DND-41 (cell line): ENCODE data around the gene OXCT1.

Source experiments
- ATAC-seq: fragments of 200-7000 bp; cut with Tn5 transposase; 3 replicates; pipeline ENCODE4 v1.9.1; 2021; ENCODE audit warnings: low read depth; ENCODE audit not compliant: insufficient read depth
- DNase-seq: peaks from one replicate; pipeline ENCODE4 v3.0.0-alpha.2; 2020
- H2AFZ ChIP-seq: 2 replicates; pipeline ENCODE4 v1.6.0; 2012; ENCODE audit warnings: low read depth, low read length
- H3K27ac ChIP-seq: 2 replicates; pipeline ENCODE4 v1.5.1; 2012; ENCODE audit warnings: low read length, inconsistent platforms
- H3K27me3 ChIP-seq: fragments of 200-600 bp; sonication (generic); 2 replicates; pipeline ENCODE4 v1.6.0; 2012; ENCODE audit warnings: low read length, mild to moderate bottlenecking, inconsistent platforms; ENCODE audit not compliant: insufficient read depth, poor library complexity
- H3K36me3 ChIP-seq: 2 replicates; pipeline ENCODE4 v1.5.1; 2012; ENCODE audit warnings: low read length, inconsistent platforms; ENCODE audit not compliant: insufficient read depth
- H3K4me1 ChIP-seq: 2 replicates; pipeline ENCODE4 v1.5.1; 2012; ENCODE audit warnings: mild to moderate bottlenecking, low read length; ENCODE audit not compliant: insufficient read depth
- H3K4me2 ChIP-seq: 2 replicates; pipeline ENCODE4 v1.6.0; 2012; ENCODE audit warnings: mild to moderate bottlenecking, moderate library complexity, low read length, inconsistent platforms; ENCODE audit not compliant: insufficient read depth
- H3K4me3 ChIP-seq, 2 experiments: fragments of 200-600 bp in 1 of 2; shearing (Covaris generic) in 1 of 2; 2 replicates each; pipeline ENCODE4 v1.5.1; 2012 to 2016; ENCODE audit warnings: inconsistent platforms in 2 of 2, low read length in 2 of 2, mild to moderate bottlenecking in 2 of 2, low read depth in 1 of 2, moderate library complexity in 1 of 2
- H3K79me2 ChIP-seq: 2 replicates; pipeline ENCODE4 v1.6.0; 2012; ENCODE audit warnings: low read length, inconsistent platforms; ENCODE audit not compliant: insufficient read depth
- H3K9ac ChIP-seq: 2 replicates; pipeline ENCODE4 v1.6.0; 2012; ENCODE audit warnings: low read depth, mild to moderate bottlenecking, inconsistent platforms, low read length, moderate library complexity
- H3K9me3 ChIP-seq: 2 replicates; pipeline ENCODE4 v1.5.1; 2012; ENCODE audit warnings: low read length, moderate library complexity, mild to moderate bottlenecking, inconsistent platforms; ENCODE audit not compliant: insufficient read depth, severe bottlenecking
- H4K20me1 ChIP-seq: 2 replicates; pipeline ENCODE4 v1.6.0; 2012; ENCODE audit warnings: low read length; ENCODE audit not compliant: insufficient read depth
- EZH2 ChIP-seq: IDR thresholded peaks from 3 replicates; pipeline ENCODE4 v1.6.1; 2012; ENCODE audit warnings: borderline replicate concordance, low read depth, mild to moderate bottlenecking, moderate library complexity, low read length, inconsistent platforms; ENCODE audit not compliant: severe bottlenecking
- TF ChIP-seq, protein P1 (sequence below): IDR thresholded peaks from 2 replicates; pipeline ENCODE4 v1.5.1; 2012; ENCODE audit warnings: borderline replicate concordance, low read length, moderate library complexity, mild to moderate bottlenecking; ENCODE audit not compliant: poor library complexity, severe bottlenecking; ENCODE audit errors: extremely low read depth

Gene OXCT1

DNA sequence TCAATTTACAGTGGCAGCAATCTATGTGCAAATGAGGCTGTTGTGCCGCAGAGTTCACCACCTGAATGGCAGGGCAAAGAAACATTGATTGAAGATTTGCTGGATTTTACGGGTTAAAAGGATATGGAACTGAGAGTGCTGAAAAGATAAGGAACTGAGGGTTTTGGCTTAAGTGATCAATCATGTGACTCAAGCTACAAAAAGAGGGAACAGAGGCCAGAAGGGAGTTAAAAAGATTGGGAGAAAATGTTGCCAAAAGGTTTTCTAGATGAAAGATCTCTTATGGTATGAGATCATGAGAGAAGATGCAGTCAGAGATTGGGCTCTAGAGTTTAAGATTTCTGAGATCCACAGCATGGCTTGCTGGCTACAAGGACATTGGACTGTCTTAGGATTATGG is 26.0 kb upstream of the OXCT1 start:
- DNase-seq (no peak), ATAC-seq (no peak)
- Histone ChIP-seq H3K9ac (no peak overlapping the region), H4K20me1 (no peaks in the 10 kb centered on the region), H2AFZ (no peak overlapping the region), H3K4me3 (no peak overlapping the region), H3K9me3 (no peaks in the 10 kb centered on the region), H3K36me3 (no peaks in the 10 kb centered on the region), H3K4me1 (peaks cover 7% of the 10 kb centered on the region; the same call in 1 of the 2 replicates), H3K79me2 (no peaks in the 10 kb centered on the region), H3K4me2 (no peak overlapping the region), H3K27me3 (peaks cover 26% of the 10 kb centered on the region), H3K27ac (no peak overlapping the region)
- TF ChIP-seq, protein P1, sequence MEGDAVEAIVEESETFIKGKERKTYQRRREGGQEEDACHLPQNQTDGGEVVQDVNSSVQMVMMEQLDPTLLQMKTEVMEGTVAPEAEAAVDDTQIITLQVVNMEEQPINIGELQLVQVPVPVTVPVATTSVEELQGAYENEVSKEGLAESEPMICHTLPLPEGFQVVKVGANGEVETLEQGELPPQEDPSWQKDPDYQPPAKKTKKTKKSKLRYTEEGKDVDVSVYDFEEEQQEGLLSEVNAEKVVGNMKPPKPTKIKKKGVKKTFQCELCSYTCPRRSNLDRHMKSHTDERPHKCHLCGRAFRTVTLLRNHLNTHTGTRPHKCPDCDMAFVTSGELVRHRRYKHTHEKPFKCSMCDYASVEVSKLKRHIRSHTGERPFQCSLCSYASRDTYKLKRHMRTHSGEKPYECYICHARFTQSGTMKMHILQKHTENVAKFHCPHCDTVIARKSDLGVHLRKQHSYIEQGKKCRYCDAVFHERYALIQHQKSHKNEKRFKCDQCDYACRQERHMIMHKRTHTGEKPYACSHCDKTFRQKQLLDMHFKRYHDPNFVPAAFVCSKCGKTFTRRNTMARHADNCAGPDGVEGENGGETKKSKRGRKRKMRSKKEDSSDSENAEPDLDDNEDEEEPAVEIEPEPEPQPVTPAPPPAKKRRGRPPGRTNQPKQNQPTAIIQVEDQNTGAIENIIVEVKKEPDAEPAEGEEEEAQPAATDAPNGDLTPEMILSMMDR: no peak
- TF ChIP-seq EZH2: no peak

DNA sequence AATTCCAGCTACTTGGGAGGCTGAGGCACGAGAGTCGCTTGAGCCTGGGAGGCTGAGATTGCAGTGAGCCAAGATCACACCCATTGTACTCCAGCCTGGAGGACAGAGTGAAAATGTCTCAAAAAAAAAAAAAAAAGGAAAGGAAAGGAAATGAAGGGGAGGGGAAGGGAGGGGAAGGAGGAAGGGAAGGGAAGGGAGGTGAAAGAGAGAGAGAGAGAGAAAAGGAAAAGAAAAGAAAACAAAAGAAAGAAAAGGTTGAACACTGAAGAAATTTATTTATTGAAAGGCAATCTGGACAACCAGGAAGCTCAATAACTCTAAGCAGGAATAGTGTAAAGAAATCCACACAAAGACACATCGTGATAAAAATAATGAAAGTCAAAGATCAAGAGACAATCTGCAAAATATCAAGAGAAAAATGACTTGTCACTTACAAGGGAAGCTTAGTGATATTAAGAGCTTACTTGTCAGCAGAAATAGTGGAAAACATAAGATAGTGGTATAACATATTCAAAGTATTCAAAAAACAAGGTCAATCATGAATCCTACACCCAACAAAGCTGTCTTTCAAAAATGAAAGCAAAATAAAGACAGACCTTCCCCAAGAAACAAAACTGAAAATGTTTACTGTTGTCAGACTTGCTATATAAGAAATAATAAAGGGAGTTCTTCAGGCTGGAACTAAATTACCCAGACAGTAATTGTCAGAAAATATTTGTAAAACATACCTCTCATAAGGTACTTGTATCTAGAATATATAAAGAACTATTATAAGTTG is 23.0 kb upstream of the OXCT1 start:
- Histone ChIP-seq H3K27ac (no peak overlapping the region), H3K4me3 (0 out of 4 replicates have a peak overlapping the region, but pooled peaks of 1 of the 2 experiments have one; percentile 18), H3K36me3 (no peaks in the 10 kb centered on the region), H3K27me3 (peaks cover 26% of the 10 kb centered on the region), H2AFZ (0 out of 2 replicates have a peak overlapping the region, but pooled peaks have one; percentile 2), H3K9ac (no peak overlapping the region), H3K9me3 (no peaks in the 10 kb centered on the region), H4K20me1 (no peaks in the 10 kb centered on the region), H3K79me2 (no peaks in the 10 kb centered on the region), H3K4me1 (peaks cover 7% of the 10 kb centered on the region; the same call in 1 of the 2 replicates), H3K4me2 (peak overlapping the region; percentile 38; the same call in 1 of the 2 replicates)
- DNase-seq (no peak), ATAC-seq (no peak)
- TF ChIP-seq, protein P1: no peak
- TF ChIP-seq EZH2: no peak

DNA sequence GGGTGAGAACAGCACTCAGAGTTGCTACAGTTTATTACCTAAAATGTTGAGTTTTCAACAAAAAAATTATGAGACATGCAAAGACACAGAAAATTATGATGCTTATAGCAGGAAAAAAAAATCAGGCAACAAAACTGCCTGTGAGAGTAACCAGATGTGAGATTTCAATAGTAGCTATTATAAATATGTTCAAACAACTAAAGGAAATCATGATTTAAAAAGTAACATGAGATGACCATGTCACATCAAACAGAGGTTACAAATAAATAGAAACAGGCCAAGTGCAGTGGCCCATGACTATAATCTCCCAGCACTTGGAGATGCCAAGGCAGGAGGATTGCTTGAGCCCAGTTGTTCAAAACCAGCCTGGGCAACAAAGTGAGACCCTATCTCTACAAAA is 21.8 kb upstream of the OXCT1 start:
- no peak overlapping the region for H3K27ac ChIP-seq
- no peaks in the 10 kb centered on the region for H3K79me2 ChIP-seq
- H3K27me3 ChIP-seq: peaks cover 19% of the 10 kb centered on the region
- H2AFZ ChIP-seq: no peak overlapping the region
- DNase-seq (no peak), ATAC-seq (no peak)
- H3K4me1 ChIP-seq: peaks cover 7% of the 10 kb centered on the region; the same call in 1 of the 2 replicates
- no peaks in the 10 kb centered on the region for H3K36me3 ChIP-seq
- no peaks in the 10 kb centered on the region for H4K20me1 ChIP-seq
- TF ChIP-seq, protein P1: no peak
- TF ChIP-seq EZH2: no peak
- no peaks in the 10 kb centered on the region for H3K9me3 ChIP-seq
- no peak overlapping the region for H3K4me3 ChIP-seq
- H3K9ac ChIP-seq: no peak overlapping the region
- H3K4me2 ChIP-seq: no peak overlapping the region
